T47D (cell line): ENCODE results near the gene POMGNT1.

Experiments
- DNase-seq, 2 experiments: peaks; one replicate each; pipeline versions ENCODE4 v3.0.0 to v3.0.0-alpha.2; 2011 to 2012; ENCODE audit warnings: low read depth in 1 of 2, low spot score in 1 of 2
- JUND ChIP-seq: IDR thresholded peaks from 2 replicates; pipeline ENCODE4 v1.6.1; 2012; ENCODE audit warnings: low read depth
- in situ Hi-C: cut with HindIII; loops from 2 replicates; pipeline ENCODE4 v1.10.0; 2016; ENCODE audit warnings: low sequenced_read_pairs, low pct_unique_long_range_greater_than_20kb

Gene POMGNT1

GRCh38 chr1:46203738-46204405 lies 5.6 kb upstream of the POMGNT1 start:
- no peak for TF ChIP-seq JUND
- in situ Hi-C loops, result no loop called here
- DNase-seq, result no peak

- no peak for DNase-seq
- no peak for TF ChIP-seq JUND
- in situ Hi-C loops, result no loop called here
Observed at GRCh38 chr1:46199233-46199749, 1.1 kb upstream of the POMGNT1 start.

DNA sequence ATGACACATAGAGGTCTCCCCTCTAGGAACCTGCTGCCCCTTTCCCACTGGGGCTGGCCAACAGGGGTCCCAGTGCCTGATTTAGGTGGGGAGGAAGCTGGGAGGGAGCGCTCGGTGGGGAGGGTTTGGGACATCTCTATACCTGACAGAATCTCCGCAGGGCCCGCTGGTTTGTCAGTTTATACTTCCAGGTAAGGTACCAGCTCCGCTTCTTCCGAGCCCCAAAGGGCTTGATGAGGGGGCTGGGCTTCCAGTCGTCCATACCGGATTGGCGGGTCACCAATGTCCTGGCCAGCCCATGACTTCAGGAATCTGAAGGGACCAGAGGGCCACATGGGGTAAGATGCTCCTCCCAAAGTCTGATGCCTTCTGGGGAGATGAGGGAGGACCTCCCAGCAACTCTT lies 672 bp downstream of the POMGNT1 start:
- in situ Hi-C loops, result no loop called here
- TF ChIP-seq JUND, result no peak
- peak in 1 of 2 experiments; percentile 35 for DNase-seq

- in situ Hi-C loops, result no loop called here
- TF ChIP-seq JUND, result no peak
- DNase-seq, result no peak
Observed at GRCh38 chr1:46196609-46197008, 1.6 kb downstream of the POMGNT1 start.

- no peak for TF ChIP-seq JUND
- in situ Hi-C loops, result no loop called here
- no peak for DNase-seq
Observed at GRCh38 chr1:46194641-46195193, 3.5 kb downstream of the POMGNT1 start.

DNA sequence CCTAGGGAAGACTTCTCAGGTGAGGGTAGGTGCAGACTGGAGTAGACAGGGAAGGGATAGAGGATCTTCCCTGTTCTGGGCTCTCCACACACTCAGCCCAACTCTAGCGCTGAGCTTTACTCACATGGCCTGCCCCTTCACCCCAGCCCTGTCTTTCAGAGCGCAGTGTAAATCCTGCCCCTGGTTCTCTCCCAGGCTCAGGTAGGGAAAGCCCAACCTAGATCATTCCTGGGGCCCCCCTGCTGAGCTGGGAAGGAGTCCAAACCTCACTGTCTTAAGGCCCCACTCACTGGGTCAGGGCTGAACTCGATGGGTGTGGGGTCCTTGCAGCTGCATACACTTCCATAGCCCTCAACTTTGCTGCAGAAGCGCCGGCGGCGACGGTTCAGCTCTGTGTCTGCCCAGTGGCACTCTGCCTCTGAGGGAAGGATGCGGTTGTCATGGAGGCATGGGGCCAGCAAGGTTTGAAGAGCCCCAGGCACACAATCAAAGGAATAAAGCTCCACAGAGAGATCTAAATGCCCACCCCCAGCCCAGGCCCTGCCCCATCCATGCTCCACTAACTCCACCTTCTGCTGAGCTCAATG lies 4.2 kb downstream of the POMGNT1 start:
- in situ Hi-C loops, result no loop called here
- DNase-seq, result no peak
- TF ChIP-seq JUND, result no peak

GRCh38 chr1:46193285-46193684 lies 4.9 kb downstream of the POMGNT1 start:
- in situ Hi-C loops, result no loop called here
- DNase-seq, result no peak
- no peak for TF ChIP-seq JUND

GRCh38 chr1:46192171-46192570 lies 6.1 kb downstream of the POMGNT1 start:
- in situ Hi-C loops, result no loop called here
- no peak for TF ChIP-seq JUND
- no peak for DNase-seq

GRCh38 chr1:46191033-46191701 lies 7.1 kb downstream of the POMGNT1 start:
- no peak for TF ChIP-seq JUND
- in situ Hi-C loops, result no loop called here
- DNase-seq, result no peak

- TF ChIP-seq JUND, result no peak
- no peak for DNase-seq
- in situ Hi-C loops, result no loop called here
Observed at GRCh38 chr1:46190539-46190938, 7.7 kb downstream of the POMGNT1 start.

DNA sequence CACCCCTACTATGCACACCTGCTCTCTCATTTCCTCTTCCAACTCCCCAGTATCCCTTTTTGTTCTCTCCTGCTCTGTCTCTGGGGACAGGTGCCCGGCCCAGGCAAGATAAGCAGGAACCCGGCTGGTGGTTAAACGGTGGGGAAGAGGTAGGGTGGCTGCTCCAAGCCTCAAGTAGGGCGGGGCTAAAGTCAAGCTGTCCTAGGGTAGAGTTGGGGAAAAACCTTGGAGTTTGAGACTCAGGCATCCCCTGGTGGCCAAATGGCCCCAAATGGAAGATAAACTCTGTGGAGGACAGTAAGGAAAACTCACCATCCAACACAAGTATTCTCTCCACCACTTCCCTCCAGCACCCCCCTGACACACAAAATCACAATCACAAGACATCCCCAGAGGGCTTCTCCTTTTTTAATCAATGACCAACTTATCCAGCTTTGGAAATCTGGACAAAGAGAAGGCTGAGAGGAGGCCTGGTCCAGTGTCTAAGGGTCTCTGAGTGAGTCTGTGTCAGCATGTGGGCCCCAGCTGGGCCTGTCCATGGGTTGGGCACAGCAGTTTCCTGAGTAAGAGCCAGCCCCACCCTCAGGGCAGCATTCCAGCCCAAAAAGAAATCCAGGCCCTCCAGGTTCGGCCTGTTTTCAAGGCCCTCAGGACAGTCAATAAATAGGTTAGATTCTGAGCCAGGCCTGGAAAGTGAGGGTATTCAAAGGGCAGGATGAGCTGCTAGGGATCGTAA lies 9.8 kb downstream of the POMGNT1 start:
- in situ Hi-C loops, result no loop called here
- TF ChIP-seq JUND, result no peak
- DNase-seq, result peak in 1 of 2 experiments; percentile 67

DNA sequence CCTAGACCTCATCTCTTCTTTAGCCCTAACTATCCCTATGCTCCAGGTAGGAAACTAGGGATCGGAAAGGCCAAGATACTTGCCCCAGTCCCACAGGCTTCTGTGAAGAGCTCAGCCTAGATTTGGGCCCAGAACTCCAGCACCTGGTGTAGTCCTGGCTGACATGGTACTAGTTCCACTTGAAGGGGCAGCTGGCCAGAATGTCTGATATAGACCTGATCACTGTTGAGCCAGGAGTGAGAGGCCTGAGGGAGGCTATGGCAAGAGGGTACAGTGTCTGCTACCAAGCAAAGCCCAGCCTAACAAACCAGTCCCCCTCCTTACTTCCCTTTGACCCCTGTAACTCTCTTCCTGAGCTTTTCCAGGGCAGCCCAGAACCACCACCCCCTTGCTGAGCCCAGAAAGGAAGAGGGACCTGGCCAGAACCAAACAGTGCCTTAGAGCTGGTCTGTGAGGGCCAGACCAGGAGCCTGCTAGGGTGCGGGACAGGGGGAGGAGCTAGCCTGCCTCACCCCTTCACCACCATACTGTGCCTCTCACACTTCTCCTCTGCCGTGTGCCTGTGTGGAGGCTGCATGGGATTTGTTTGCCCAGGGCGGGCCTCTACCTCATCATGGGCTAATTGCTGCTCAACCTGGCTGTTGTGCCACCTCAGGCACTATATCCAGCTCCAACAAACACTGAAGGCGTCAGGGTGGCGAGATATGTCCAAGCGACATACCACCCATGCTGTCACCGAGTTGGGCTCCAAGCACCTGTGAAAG lies 10.9 kb downstream of the POMGNT1 start:
- in situ Hi-C loops, result no loop called here
- no peak for TF ChIP-seq JUND
- no peak for DNase-seq
